ENCODE measurements around the gene GLRA2. TPM values are rescaled to one million over a fixed set of nuclear protein-coding genes. Genes with fewer than 3 reads are reported as not detected.
"Not testable (repeated sequence)": the region's sequence is repeated elsewhere in the genome, so short reads cannot be mapped to it uniquely, and the experiment has no call there.

Gene GLRA2
- polyA plus RNA-seq, 1 donor from 2014 or later: not detected

- Mint-ChIP-seq H3K36me3 (peaks cover 3% of the 10 kb centered on the region), H3K4me3 (no peak overlapping the region), H3K27me3 (no peaks in the 10 kb centered on the region), H3K9me3 (no peaks in the 10 kb centered on the region), H3K4me1 (peaks cover 0 to 2% (median 0%) of the 10 kb centered on the region in 3 donors), H3K27ac (no peak overlapping the region)
These were observed 101.4 kb downstream of the GLRA2 start for GRCh38 chrX:14630733-14631132.

GRCh38 chrX:14641681-14642655 lies 112.6 kb downstream of the GLRA2 start:
- Mint-ChIP-seq H3K9me3 (peaks cover 0 to 4% (median 0%) of the 10 kb centered on the region in 3 donors), H3K4me1 (no peaks in the 10 kb centered on the region), H3K27me3 (no peaks in the 10 kb centered on the region), H3K36me3 (peaks cover 2% of the 10 kb centered on the region), H3K27ac (no peak overlapping the region), H3K4me3 (no peak overlapping the region)

GRCh38 chrX:14660970-14661369 lies 131.6 kb downstream of the GLRA2 start:
- peaks cover 0 to 2% (median 0%) of the 10 kb centered on the region in 3 donors for H3K9me3 Mint-ChIP-seq
- no peak overlapping the region for H3K4me3 Mint-ChIP-seq
- peaks cover 0 to 1% (median 0%) of the 10 kb centered on the region in 3 donors for H3K4me1 Mint-ChIP-seq

GRCh38 chrX:14670819-14671218 lies 141.5 kb downstream of the GLRA2 start:
- H3K36me3 Mint-ChIP-seq: no peaks in the 10 kb centered on the region
- H3K4me1 Mint-ChIP-seq: peaks cover 24 to 47% (median 35%) of the 10 kb centered on the region in 3 donors
- peaks cover 0 to 2% (median 0%) of the 10 kb centered on the region in 3 donors for H3K9me3 Mint-ChIP-seq
- peak overlapping the region in 2 of 4 donors; percentile 48 to 84 for H3K4me3 Mint-ChIP-seq
- no peak overlapping the region for H3K27ac Mint-ChIP-seq
- H3K27me3 Mint-ChIP-seq: peaks cover 1% of the 10 kb centered on the region

More at GRCh38 chrX:14660970-14661369, 131.6 kb downstream of the GLRA2 start:
- H3K36me3 Mint-ChIP-seq: peaks cover 1% of the 10 kb centered on the region
- no peak overlapping the region for H3K27ac Mint-ChIP-seq
- H3K27me3 Mint-ChIP-seq: no peaks in the 10 kb centered on the region

- peaks cover 1% of the 10 kb centered on the region for H3K27me3 Mint-ChIP-seq
- H3K27ac Mint-ChIP-seq: no peak overlapping the region
- H3K36me3 Mint-ChIP-seq: no peaks in the 10 kb centered on the region
- peak overlapping the region in 1 of 4 donors; percentile 34 for H3K4me3 Mint-ChIP-seq
- H3K9me3 Mint-ChIP-seq: peaks cover 0 to 2% (median 0%) of the 10 kb centered on the region in 3 donors
- H3K4me1 Mint-ChIP-seq: peaks cover 24 to 47% (median 35%) of the 10 kb centered on the region in 3 donors
These were observed 143.4 kb downstream of the GLRA2 start for GRCh38 chrX:14672611-14673172.

- H3K27me3 Mint-ChIP-seq: peaks cover 1% of the 10 kb centered on the region
- no peaks in the 10 kb centered on the region for H3K36me3 Mint-ChIP-seq
- no peak overlapping the region for H3K4me3 Mint-ChIP-seq
- H3K4me1 Mint-ChIP-seq: peaks cover 24 to 47% (median 35%) of the 10 kb centered on the region in 3 donors
- H3K9me3 Mint-ChIP-seq: peaks cover 0 to 2% (median 0%) of the 10 kb centered on the region in 3 donors
- H3K27ac Mint-ChIP-seq: no peak overlapping the region
These were observed 143.9 kb downstream of the GLRA2 start for GRCh38 chrX:14673236-14673635.

- H3K9me3 Mint-ChIP-seq: peaks cover 0 to 2% (median 0%) of the 10 kb centered on the region in 3 donors
- H3K27ac Mint-ChIP-seq: no peak overlapping the region
- H3K4me1 Mint-ChIP-seq: peaks cover 24 to 46% (median 35%) of the 10 kb centered on the region in 3 donors
- H3K36me3 Mint-ChIP-seq: no peaks in the 10 kb centered on the region
- peaks cover 1% of the 10 kb centered on the region for H3K27me3 Mint-ChIP-seq
- peak overlapping the region in 1 of 4 donors; percentile 63 for H3K4me3 Mint-ChIP-seq
These were observed 144.4 kb downstream of the GLRA2 start for GRCh38 chrX:14673764-14674163.

- H3K4me1 Mint-ChIP-seq: peaks cover 17 to 38% (median 28%) of the 10 kb centered on the region in 3 donors
- no peak overlapping the region for H3K4me3 Mint-ChIP-seq
- no peaks in the 10 kb centered on the region for H3K36me3 Mint-ChIP-seq
These were observed 146.2 kb downstream of the GLRA2 start for GRCh38 chrX:14675500-14675899.

GRCh38 chrX:14676431-14676830 lies 147.1 kb downstream of the GLRA2 start:
- Mint-ChIP-seq H3K27me3 (no peaks in the 10 kb centered on the region), H3K9me3 (peaks cover 0 to 2% (median 2%) of the 10 kb centered on the region in 3 donors), H3K27ac (no peak overlapping the region), H3K4me1 (peaks cover 9 to 29% (median 25%) of the 10 kb centered on the region in 3 donors), H3K36me3 (no peaks in the 10 kb centered on the region), H3K4me3 (no peak overlapping the region)

More at GRCh38 chrX:14675500-14675899, 146.2 kb downstream of the GLRA2 start:
- Mint-ChIP-seq H3K9me3 (peaks cover 0 to 2% (median 0%) of the 10 kb centered on the region in 3 donors), H3K27me3 (no peaks in the 10 kb centered on the region), H3K27ac (no peak overlapping the region)

GRCh38 chrX:14688331-14688730 lies 159.0 kb downstream of the GLRA2 start:
- not testable (repeated sequence) for H3K36me3 Mint-ChIP-seq, H3K9me3 Mint-ChIP-seq

GRCh38 chrX:14690553-14690952 lies 161.2 kb downstream of the GLRA2 start:
- Mint-ChIP-seq H3K4me3 (no peak overlapping the region), H3K4me1 (no peaks in the 10 kb centered on the region), H3K9me3 (peaks cover 0 to 5% (median 0%) of the 10 kb centered on the region in 3 donors)

More at GRCh38 chrX:14688331-14688730, 159.0 kb downstream of the GLRA2 start:
- H3K4me3 Mint-ChIP-seq, H3K27me3 Mint-ChIP-seq, H3K27ac Mint-ChIP-seq, H3K4me1 Mint-ChIP-seq: not testable (repeated sequence)

GRCh38 chrX:14694611-14695010 lies 165.3 kb downstream of the GLRA2 start:
- no peak overlapping the region for H3K27ac Mint-ChIP-seq
- no peak overlapping the region for H3K4me3 Mint-ChIP-seq
- peaks cover 2% of the 10 kb centered on the region for H3K36me3 Mint-ChIP-seq
- no peaks in the 10 kb centered on the region for H3K9me3 Mint-ChIP-seq
- no peaks in the 10 kb centered on the region for H3K27me3 Mint-ChIP-seq
- no peaks in the 10 kb centered on the region for H3K4me1 Mint-ChIP-seq

More at GRCh38 chrX:14690553-14690952, 161.2 kb downstream of the GLRA2 start:
- peaks cover 3% of the 10 kb centered on the region for H3K36me3 Mint-ChIP-seq
- no peak overlapping the region for H3K27ac Mint-ChIP-seq
- no peaks in the 10 kb centered on the region for H3K27me3 Mint-ChIP-seq

GRCh38 chrX:14697451-14697850 lies 168.1 kb downstream of the GLRA2 start:
- Mint-ChIP-seq H3K4me3 (no peak overlapping the region), H3K9me3 (no peaks in the 10 kb centered on the region), H3K36me3 (no peaks in the 10 kb centered on the region), H3K4me1 (no peaks in the 10 kb centered on the region), H3K27ac (no peak overlapping the region), H3K27me3 (no peaks in the 10 kb centered on the region)

- H3K4me1 Mint-ChIP-seq: no peaks in the 10 kb centered on the region
- H3K36me3 Mint-ChIP-seq: no peaks in the 10 kb centered on the region
- H3K27me3 Mint-ChIP-seq: no peaks in the 10 kb centered on the region
- H3K4me3 Mint-ChIP-seq: no peak overlapping the region
- H3K27ac Mint-ChIP-seq: no peak overlapping the region
- H3K9me3 Mint-ChIP-seq: no peaks in the 10 kb centered on the region
These were observed 169.5 kb downstream of the GLRA2 start for GRCh38 chrX:14698790-14699189.

- Mint-ChIP-seq H3K4me1 (no peaks in the 10 kb centered on the region), H3K27me3 (no peaks in the 10 kb centered on the region), H3K27ac (no peak overlapping the region), H3K9me3 (no peaks in the 10 kb centered on the region), H3K36me3 (no peaks in the 10 kb centered on the region), H3K4me3 (no peak overlapping the region)
These were observed 171.6 kb downstream of the GLRA2 start for GRCh38 chrX:14700982-14701381.

All from IgD-negative memory B cell (primary cell).